ENCODE results near the gene IGFALS. TPM values are rescaled to one million over a fixed set of nuclear protein-coding genes. Genes with fewer than 3 reads are reported as not detected.

Gene IGFALS
- total RNA-seq = 1 to 10 TPM in 1 of 2 donors, under 1 TPM in 1; 0.82 to 1.9 TPM

GRCh38 chr16:1793578-1794220 lies at the start of gene IGFALS:
Gene IGFALS (minus strand): TSS chr16:1793705. CDS start chr16:1793652, 53 bp downstream.
- H3K36me3 ChIP-seq = no peaks in the 10 kb centered on the region
- H3K27ac ChIP-seq = no peak within 1 kb of the TSS
- intact Hi-C loops (cut with DNase I) = no loop called here
- no peaks in the 10 kb centered on the region for H3K9me3 ChIP-seq
- no peak within 1 kb of the TSS for H3K4me3 ChIP-seq
- H3K4me1 ChIP-seq (replicated peaks) = no peaks in the 10 kb centered on the region
- 28% methylated on average over 20 of the region's 28 CpGs for WGBS
- H3K27me3 ChIP-seq (replicated peaks; ENCODE audit: insufficient read depth) = no peaks in the 10 kb centered on the region
- TF ChIP-seq POLR2AphosphoS5 (IDR thresholded peaks at IDR 0.05) (no peak), CTCF (IDR thresholded peaks at IDR 0.05) (no peak), POLR2A (IDR thresholded peaks at IDR 0.05) (no peak)
- peak; percentile 4 for DNase-seq (ENCODE audit: low spot score)

- H3K36me3 ChIP-seq = no peaks in the 10 kb centered on the region
- no peaks in the 10 kb centered on the region for H3K9me3 ChIP-seq
- H3K4me3 ChIP-seq = no peak overlapping the region
- DNase-seq (ENCODE audit: low spot score) = no peak
- no peak overlapping the region for H3K27ac ChIP-seq
- TF ChIP-seq POLR2A (IDR thresholded peaks at IDR 0.05) (no peak), POLR2AphosphoS5 (IDR thresholded peaks at IDR 0.05) (no peak), CTCF (IDR thresholded peaks at IDR 0.05) (no peak)
- H3K4me1 ChIP-seq (replicated peaks) = no peaks in the 10 kb centered on the region
- intact Hi-C loops (cut with DNase I) = no loop called here
- H3K27me3 ChIP-seq (replicated peaks; ENCODE audit: insufficient read depth) = no peaks in the 10 kb centered on the region
- WGBS = 45% methylated on average over 9 of the region's 9 CpGs
These were observed 46.0 kb upstream of the IGFALS start for GRCh38 chr16:1839554-1839953.

- intact Hi-C loops (cut with DNase I) = no loop called here
These were observed 40.6 kb upstream of the IGFALS start for GRCh38 chr16:1834096-1834495.

GRCh38 chr16:1832838-1833454 lies 39.4 kb upstream of the IGFALS start:
- Histone ChIP-seq H3K27me3 (replicated peaks; ENCODE audit: insufficient read depth) (no peaks in the 10 kb centered on the region), H3K9me3 (no peaks in the 10 kb centered on the region), H3K36me3 (no peaks in the 10 kb centered on the region), H3K4me3 (no peak overlapping the region), H3K27ac (no peak overlapping the region), H3K4me1 (replicated peaks) (no peaks in the 10 kb centered on the region)
- intact Hi-C loops (cut with DNase I) = no loop called here
- TF ChIP-seq POLR2AphosphoS5 (IDR thresholded peaks at IDR 0.05) (no peak), POLR2A (IDR thresholded peaks at IDR 0.05) (no peak), CTCF (IDR thresholded peaks at IDR 0.05) (no peak)
- 65% methylated on average over 9 of the region's 9 CpGs for WGBS
- DNase-seq (ENCODE audit: low spot score) = no peak

More at GRCh38 chr16:1834096-1834495, 40.6 kb upstream of the IGFALS start:
- H3K27ac ChIP-seq = no peak overlapping the region
- 36% methylated on average over 5 of the region's 5 CpGs for WGBS
- no peak overlapping the region for H3K4me3 ChIP-seq
- H3K9me3 ChIP-seq = no peaks in the 10 kb centered on the region
- no peak for DNase-seq (ENCODE audit: low spot score)
- no peaks in the 10 kb centered on the region for H3K27me3 ChIP-seq (replicated peaks; ENCODE audit: insufficient read depth)
- H3K36me3 ChIP-seq = no peaks in the 10 kb centered on the region
- no peaks in the 10 kb centered on the region for H3K4me1 ChIP-seq (replicated peaks)
- TF ChIP-seq POLR2AphosphoS5 (IDR thresholded peaks at IDR 0.05) = no peak
- TF ChIP-seq CTCF (IDR thresholded peaks at IDR 0.05) = no peak
- no peak for TF ChIP-seq POLR2A (IDR thresholded peaks at IDR 0.05)

Data from prostate gland (tissue), 2 donors.